ENCODE data around the gene GALNT5. TPM values are rescaled to one million over a fixed set of nuclear protein-coding genes. Genes with fewer than 3 reads are reported as not detected.

GALNT5 gene
- total and polyA plus RNA-seq, 2 donors (not counting 1 experiment from before 2014, with no cell fraction given), result 63.7 to 199 TPM

DNA sequence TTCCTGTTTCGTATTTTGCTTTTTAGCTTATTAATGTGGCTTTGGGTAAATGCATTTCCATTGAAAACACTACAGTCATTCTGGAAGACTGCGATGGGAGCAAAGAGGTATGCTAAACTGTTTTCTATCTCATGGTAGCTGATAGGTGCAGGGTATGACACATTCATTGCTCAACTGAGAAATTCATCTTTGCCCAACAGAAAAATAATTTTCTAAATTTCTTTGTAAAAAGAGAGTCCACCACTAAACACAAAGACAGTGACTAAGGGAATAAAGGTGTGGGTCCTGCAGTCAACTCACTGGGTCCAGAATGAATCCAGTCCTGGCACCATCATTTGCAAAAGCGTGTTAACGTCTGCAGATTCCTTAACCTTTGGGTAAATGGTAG lies 48.2 kb downstream of the GALNT5 start:
- H2AFZ ChIP-seq (ENCODE audit: low read length), result no peak overlapping the region
- H3K9me3 ChIP-seq (ENCODE audit: control insufficient read depth, insufficient read depth, low read depth, low read length), result no peaks in the 10 kb centered on the region
- no peak overlapping the region for H3K4me2 ChIP-seq (ENCODE audit: extremely low read depth, insufficient read depth, low read length)
- peaks cover 11% of the 10 kb centered on the region for H3K4me1 ChIP-seq (ENCODE audit: control insufficient read depth, extremely low read depth, insufficient read depth, low read length)
- no peaks in the 10 kb centered on the region for H4K20me1 ChIP-seq (ENCODE audit: control insufficient read depth, extremely low read depth, insufficient read depth, low read length)
- H3K79me2 ChIP-seq (ENCODE audit: control insufficient read depth, insufficient read depth, low read length), result no peaks in the 10 kb centered on the region
- no peak overlapping the region for H3K9ac ChIP-seq (ENCODE audit: insufficient read depth, low read length)
- no peak overlapping the region for H3K4me3 ChIP-seq (replicated peaks in 1 of 4; ENCODE audit: control extremely low read depth in 1 of 4, insufficient read depth in 1 of 4, low read depth in 3 of 4, low read length in 4 of 4)
- H3K27ac ChIP-seq (ENCODE audit: insufficient read depth, low read length), result no peak overlapping the region
- H3K27me3 ChIP-seq (ENCODE audit: control insufficient read depth, insufficient read depth, low read length), result no peaks in the 10 kb centered on the region
- peak in 1 of 2 donors; percentile 32 for DNase-seq (ENCODE audit: low read depth in 2 of 2)
- TF ChIP-seq, protein P1, sequence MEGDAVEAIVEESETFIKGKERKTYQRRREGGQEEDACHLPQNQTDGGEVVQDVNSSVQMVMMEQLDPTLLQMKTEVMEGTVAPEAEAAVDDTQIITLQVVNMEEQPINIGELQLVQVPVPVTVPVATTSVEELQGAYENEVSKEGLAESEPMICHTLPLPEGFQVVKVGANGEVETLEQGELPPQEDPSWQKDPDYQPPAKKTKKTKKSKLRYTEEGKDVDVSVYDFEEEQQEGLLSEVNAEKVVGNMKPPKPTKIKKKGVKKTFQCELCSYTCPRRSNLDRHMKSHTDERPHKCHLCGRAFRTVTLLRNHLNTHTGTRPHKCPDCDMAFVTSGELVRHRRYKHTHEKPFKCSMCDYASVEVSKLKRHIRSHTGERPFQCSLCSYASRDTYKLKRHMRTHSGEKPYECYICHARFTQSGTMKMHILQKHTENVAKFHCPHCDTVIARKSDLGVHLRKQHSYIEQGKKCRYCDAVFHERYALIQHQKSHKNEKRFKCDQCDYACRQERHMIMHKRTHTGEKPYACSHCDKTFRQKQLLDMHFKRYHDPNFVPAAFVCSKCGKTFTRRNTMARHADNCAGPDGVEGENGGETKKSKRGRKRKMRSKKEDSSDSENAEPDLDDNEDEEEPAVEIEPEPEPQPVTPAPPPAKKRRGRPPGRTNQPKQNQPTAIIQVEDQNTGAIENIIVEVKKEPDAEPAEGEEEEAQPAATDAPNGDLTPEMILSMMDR (conservative IDR thresholded peaks at IDR 0.05 in 1 of 2, IDR thresholded peaks at IDR 0.05 in 1 of 2; ENCODE audit: low read depth in 1 of 2, low read length in 2 of 2), result no peak
- no peak for TF ChIP-seq EZH2 (IDR thresholded peaks at IDR 0.05; ENCODE audit: low read length, missing control alignments)
- H3K36me3 ChIP-seq (ENCODE audit: control insufficient read depth, insufficient read depth, low read length), result no peaks in the 10 kb centered on the region

DNA sequence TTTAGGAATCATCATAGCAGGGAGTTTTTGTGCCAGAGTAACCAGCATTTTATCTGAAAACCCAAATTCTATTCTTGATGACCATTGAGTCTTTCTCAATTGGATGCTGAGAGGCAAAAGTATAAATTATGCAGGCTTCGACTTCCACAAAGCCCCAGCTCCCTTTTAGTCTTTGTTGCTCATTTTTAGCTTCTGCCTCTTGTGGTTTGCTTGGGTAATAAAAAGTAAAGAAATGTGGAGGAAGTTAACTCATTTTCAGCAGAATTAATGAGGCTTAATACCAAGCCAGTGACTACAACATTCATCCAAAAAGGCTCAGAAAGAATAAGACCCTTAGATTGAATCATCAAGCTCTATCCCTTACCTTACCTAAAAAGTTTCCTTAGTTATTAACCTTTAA lies 49.5 kb downstream of the GALNT5 start:
- Histone ChIP-seq H3K9me3 (ENCODE audit: control insufficient read depth, insufficient read depth, low read depth, low read length) (no peaks in the 10 kb centered on the region), H3K27me3 (ENCODE audit: control insufficient read depth, insufficient read depth, low read length) (no peaks in the 10 kb centered on the region), H3K4me2 (ENCODE audit: extremely low read depth, insufficient read depth, low read length) (no peak overlapping the region), H3K79me2 (ENCODE audit: control insufficient read depth, insufficient read depth, low read length) (no peaks in the 10 kb centered on the region), H3K4me3 (replicated peaks in 1 of 4; ENCODE audit: control extremely low read depth in 1 of 4, insufficient read depth in 1 of 4, low read depth in 3 of 4, low read length in 4 of 4) (no peak overlapping the region), H3K9ac (ENCODE audit: insufficient read depth, low read length) (no peak overlapping the region), H3K4me1 (ENCODE audit: control insufficient read depth, extremely low read depth, insufficient read depth, low read length) (peaks cover 15% of the 10 kb centered on the region), H4K20me1 (ENCODE audit: control insufficient read depth, extremely low read depth, insufficient read depth, low read length) (no peaks in the 10 kb centered on the region), H3K36me3 (ENCODE audit: control insufficient read depth, insufficient read depth, low read length) (no peaks in the 10 kb centered on the region), H2AFZ (ENCODE audit: low read length) (no peak overlapping the region), H3K27ac (ENCODE audit: insufficient read depth, low read length) (no peak overlapping the region)
- peak in 1 of 2 donors; percentile 47 for DNase-seq (ENCODE audit: low read depth in 2 of 2)
- TF ChIP-seq, protein P1 (conservative IDR thresholded peaks at IDR 0.05 in 1 of 2, IDR thresholded peaks at IDR 0.05 in 1 of 2; ENCODE audit: low read depth in 1 of 2, low read length in 2 of 2), result peak in 1 of 2 donors; percentile 32
- no peak for TF ChIP-seq EZH2 (IDR thresholded peaks at IDR 0.05; ENCODE audit: low read length, missing control alignments)

DNA sequence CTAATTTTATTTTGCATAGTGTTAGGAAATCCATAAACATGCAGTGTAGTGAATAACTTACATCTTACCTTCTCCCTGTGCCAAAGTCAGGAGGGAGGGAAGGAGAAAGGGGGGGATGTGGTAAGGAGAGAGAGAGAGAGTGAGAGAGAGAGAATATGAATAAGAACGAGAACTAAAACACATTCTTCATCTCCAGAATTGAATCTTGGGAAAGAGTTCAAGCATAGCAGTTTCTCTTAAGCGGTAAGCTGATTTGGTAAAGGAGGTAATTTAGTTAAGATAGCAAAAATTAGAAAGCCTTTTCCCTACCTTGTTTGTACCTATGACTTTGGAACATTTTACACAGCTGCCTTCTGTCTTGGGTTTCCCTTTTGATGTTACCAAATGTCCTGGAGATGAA lies 52.4 kb downstream of the GALNT5 start:
- H3K79me2 ChIP-seq (ENCODE audit: control insufficient read depth, insufficient read depth, low read length), result no peaks in the 10 kb centered on the region
- TF ChIP-seq, protein P1 (conservative IDR thresholded peaks at IDR 0.05 in 1 of 2, IDR thresholded peaks at IDR 0.05 in 1 of 2; ENCODE audit: low read depth in 1 of 2, low read length in 2 of 2), result no peak
- TF ChIP-seq EZH2 (IDR thresholded peaks at IDR 0.05; ENCODE audit: low read length, missing control alignments), result no peak
- no peak overlapping the region for H3K4me3 ChIP-seq (replicated peaks in 1 of 4; ENCODE audit: control extremely low read depth in 1 of 4, insufficient read depth in 1 of 4, low read depth in 3 of 4, low read length in 4 of 4)
- H3K4me1 ChIP-seq (ENCODE audit: control insufficient read depth, extremely low read depth, insufficient read depth, low read length), result peaks cover 16% of the 10 kb centered on the region
- no peak overlapping the region for H3K9ac ChIP-seq (ENCODE audit: insufficient read depth, low read length)
- no peak overlapping the region for H2AFZ ChIP-seq (ENCODE audit: low read length)
- no peak overlapping the region for H3K4me2 ChIP-seq (ENCODE audit: extremely low read depth, insufficient read depth, low read length)
- DNase-seq (ENCODE audit: low read depth in 2 of 2), result no peak
- no peaks in the 10 kb centered on the region for H3K36me3 ChIP-seq (ENCODE audit: control insufficient read depth, insufficient read depth, low read length)
- no peaks in the 10 kb centered on the region for H4K20me1 ChIP-seq (ENCODE audit: control insufficient read depth, extremely low read depth, insufficient read depth, low read length)
- no peaks in the 10 kb centered on the region for H3K27me3 ChIP-seq (ENCODE audit: control insufficient read depth, insufficient read depth, low read length)
- no peaks in the 10 kb centered on the region for H3K9me3 ChIP-seq (ENCODE audit: control insufficient read depth, insufficient read depth, low read depth, low read length)
- H3K27ac ChIP-seq (ENCODE audit: insufficient read depth, low read length), result no peak overlapping the region
